Calu3 (cell line): ENCODE measurements around the gene BSND. TPM values are rescaled to one million over a fixed set of nuclear protein-coding genes. Genes with fewer than 3 reads are reported as not detected.

Experiments
- BruUV-seq: library from RNA; stranded (reverse); fragments of 400-500 nt; replicated peaks from 2 replicates; lab custom pipeline; 2021; lab: Mats Ljungman, UMichigan
- CTCF ChIA-PET: fragments of 300-600 bp; sonication (Branson Sonifier 250); formaldehyde crosslinking; loops from one replicate; lab custom pipeline; 2022; ENCODE audit warnings: antibody characterized with exemption; lab: Charles Lee
- DNase-seq: peaks from one replicate; pipeline ENCODE4 v3.0.0; 2022
- H3K27ac Mint-ChIP-seq: one replicate; pipeline ENCODE4 v1.8.0; 2022; ENCODE audit warnings: mixed read lengths; ENCODE audit not compliant: unreplicated experiment
- H3K27me3 Mint-ChIP-seq: one replicate; pipeline ENCODE4 v1.8.0; 2022; ENCODE audit warnings: mixed read lengths; ENCODE audit not compliant: unreplicated experiment
- H3K36me3 Mint-ChIP-seq: one replicate; pipeline ENCODE4 v1.8.0; 2022; ENCODE audit warnings: mild to moderate bottlenecking, moderate library complexity, mixed read lengths; ENCODE audit not compliant: insufficient read depth, unreplicated experiment
- H3K4me1 Mint-ChIP-seq: one replicate; pipeline ENCODE4 v1.8.0; 2022; ENCODE audit warnings: mild to moderate bottlenecking, low read depth, mixed read lengths; ENCODE audit not compliant: unreplicated experiment
- H3K4me3 Mint-ChIP-seq: one replicate; pipeline ENCODE4 v1.8.0; 2022; ENCODE audit warnings: mild to moderate bottlenecking, low read depth, moderate library complexity, mixed read lengths; ENCODE audit not compliant: unreplicated experiment
- H3K9me3 Mint-ChIP-seq: one replicate; pipeline ENCODE4 v1.8.0; 2022; ENCODE audit warnings: low read depth, mixed read lengths; ENCODE audit not compliant: unreplicated experiment
- CTCF ChIP-seq: fragments of 200-600 bp; IDR thresholded peaks from one replicate; pipeline ENCODE4 v1.8.0; 2022; ENCODE audit warnings: antibody characterized with exemption; ENCODE audit not compliant: unreplicated experiment
- intact Hi-C: fragments of 100-400 bp; cut with micrococcal nuclease; formaldehyde crosslinking; loops from one replicate; pipeline ENCODE4 v1.10.0; 2022; ENCODE audit not compliant: unreplicated experiment
- total RNA-seq: library from RNA; stranded (reverse); gene quantifications from 2 replicates; pipeline ENCODE4 v1.2.3, GENCODE V29; 2022

The BSND gene
- total RNA-seq, 1 experiment from 2014 or later, result not detected

- H3K36me3 Mint-ChIP-seq, result peaks cover 2% of the 10 kb centered on the region
- no peak overlapping the region for H3K4me3 Mint-ChIP-seq
- BruUV-seq, result no TSS peak
- no peaks in the 10 kb centered on the region for H3K9me3 Mint-ChIP-seq
- H3K4me1 Mint-ChIP-seq, result no peaks in the 10 kb centered on the region
- H3K27me3 Mint-ChIP-seq, result peaks cover 8% of the 10 kb centered on the region
- no peak for TF ChIP-seq CTCF
- CTCF ChIA-PET, result no interaction called here
- no peak overlapping the region for H3K27ac Mint-ChIP-seq
- intact Hi-C loops, result no loop called here
- no peak for DNase-seq
Measured at GRCh38 chr1:54986025-54986424, 12.7 kb upstream of the BSND start.

- Mint-ChIP-seq H3K27ac (no peak overlapping the region), H3K9me3 (no peaks in the 10 kb centered on the region), H3K36me3 (no peaks in the 10 kb centered on the region), H3K27me3 (peaks cover 6% of the 10 kb centered on the region), H3K4me1 (no peaks in the 10 kb centered on the region), H3K4me3 (no peak overlapping the region)
- intact Hi-C loops, result no loop called here
- TF ChIP-seq CTCF, result no peak
- CTCF ChIA-PET, result no interaction called here
- no peak for DNase-seq
- BruUV-seq, result no TSS peak
Measured at GRCh38 chr1:54986533-54986932, 12.2 kb upstream of the BSND start.

- Mint-ChIP-seq H3K27ac (no peak overlapping the region), H3K36me3 (no peaks in the 10 kb centered on the region), H3K4me3 (no peak overlapping the region), H3K4me1 (no peaks in the 10 kb centered on the region), H3K27me3 (no peaks in the 10 kb centered on the region), H3K9me3 (no peaks in the 10 kb centered on the region)
- TF ChIP-seq CTCF, result no peak
- no TSS peak for BruUV-seq
- intact Hi-C loops, result no loop called here
- CTCF ChIA-PET, result interaction anchor here (1.3 kb wide), 1 partner anchor 37 kb away, joined by 3 read pairs; no protein-coding TSS in a partner anchor
- DNase-seq, result no peak
Measured at GRCh38 chr1:54987427-54987826, 11.3 kb upstream of the BSND start.

GRCh38 chr1:54987919-54988705 is 10.6 kb upstream of the BSND start:
- DNase-seq, result no peak
- H3K27ac Mint-ChIP-seq, result no peak overlapping the region
- no peak for TF ChIP-seq CTCF
- BruUV-seq, result no TSS peak
- no peaks in the 10 kb centered on the region for H3K9me3 Mint-ChIP-seq
- H3K4me3 Mint-ChIP-seq, result no peak overlapping the region
- CTCF ChIA-PET, result interaction anchor here (1.3 kb wide), 1 partner anchor 37 kb away, joined by 3 read pairs; no protein-coding TSS in a partner anchor
- no peaks in the 10 kb centered on the region for H3K4me1 Mint-ChIP-seq
- intact Hi-C loops, result no loop called here
- H3K36me3 Mint-ChIP-seq, result no peaks in the 10 kb centered on the region
- no peaks in the 10 kb centered on the region for H3K27me3 Mint-ChIP-seq
